ENCODE results near the gene UGT1A6. TPM values are rescaled to one million over a fixed set of nuclear protein-coding genes. Genes with fewer than 3 reads are reported as not detected.

UGT1A6 gene
- total RNA-seq, 4 donors from 2014 or later: 0.82 TPM; not detected in 3

GRCh38 chr2:233799716-233800115, 107.0 kb downstream of the UGT1A6 start:
- ATAC-seq (ENCODE audit: low FRiP score): no peak
- no peak for DNase-seq (ENCODE audit: low spot score)
- TF ChIP-seq, protein P1, sequence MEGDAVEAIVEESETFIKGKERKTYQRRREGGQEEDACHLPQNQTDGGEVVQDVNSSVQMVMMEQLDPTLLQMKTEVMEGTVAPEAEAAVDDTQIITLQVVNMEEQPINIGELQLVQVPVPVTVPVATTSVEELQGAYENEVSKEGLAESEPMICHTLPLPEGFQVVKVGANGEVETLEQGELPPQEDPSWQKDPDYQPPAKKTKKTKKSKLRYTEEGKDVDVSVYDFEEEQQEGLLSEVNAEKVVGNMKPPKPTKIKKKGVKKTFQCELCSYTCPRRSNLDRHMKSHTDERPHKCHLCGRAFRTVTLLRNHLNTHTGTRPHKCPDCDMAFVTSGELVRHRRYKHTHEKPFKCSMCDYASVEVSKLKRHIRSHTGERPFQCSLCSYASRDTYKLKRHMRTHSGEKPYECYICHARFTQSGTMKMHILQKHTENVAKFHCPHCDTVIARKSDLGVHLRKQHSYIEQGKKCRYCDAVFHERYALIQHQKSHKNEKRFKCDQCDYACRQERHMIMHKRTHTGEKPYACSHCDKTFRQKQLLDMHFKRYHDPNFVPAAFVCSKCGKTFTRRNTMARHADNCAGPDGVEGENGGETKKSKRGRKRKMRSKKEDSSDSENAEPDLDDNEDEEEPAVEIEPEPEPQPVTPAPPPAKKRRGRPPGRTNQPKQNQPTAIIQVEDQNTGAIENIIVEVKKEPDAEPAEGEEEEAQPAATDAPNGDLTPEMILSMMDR (IDR thresholded peaks at IDR 0.05): no peak

GRCh38 chr2:233800208-233800607, 107.5 kb downstream of the UGT1A6 start:
- no peak for ATAC-seq (ENCODE audit: low FRiP score)
- no peak for DNase-seq (ENCODE audit: low spot score)
- TF ChIP-seq, protein P1 (IDR thresholded peaks at IDR 0.05): no peak

GRCh38 chr2:233801357-233802131, 108.9 kb downstream of the UGT1A6 start:
- DNase-seq (ENCODE audit: low spot score): no peak
- ATAC-seq (ENCODE audit: low FRiP score): no peak
- TF ChIP-seq, protein P1 (IDR thresholded peaks at IDR 0.05): no peak

DNA sequence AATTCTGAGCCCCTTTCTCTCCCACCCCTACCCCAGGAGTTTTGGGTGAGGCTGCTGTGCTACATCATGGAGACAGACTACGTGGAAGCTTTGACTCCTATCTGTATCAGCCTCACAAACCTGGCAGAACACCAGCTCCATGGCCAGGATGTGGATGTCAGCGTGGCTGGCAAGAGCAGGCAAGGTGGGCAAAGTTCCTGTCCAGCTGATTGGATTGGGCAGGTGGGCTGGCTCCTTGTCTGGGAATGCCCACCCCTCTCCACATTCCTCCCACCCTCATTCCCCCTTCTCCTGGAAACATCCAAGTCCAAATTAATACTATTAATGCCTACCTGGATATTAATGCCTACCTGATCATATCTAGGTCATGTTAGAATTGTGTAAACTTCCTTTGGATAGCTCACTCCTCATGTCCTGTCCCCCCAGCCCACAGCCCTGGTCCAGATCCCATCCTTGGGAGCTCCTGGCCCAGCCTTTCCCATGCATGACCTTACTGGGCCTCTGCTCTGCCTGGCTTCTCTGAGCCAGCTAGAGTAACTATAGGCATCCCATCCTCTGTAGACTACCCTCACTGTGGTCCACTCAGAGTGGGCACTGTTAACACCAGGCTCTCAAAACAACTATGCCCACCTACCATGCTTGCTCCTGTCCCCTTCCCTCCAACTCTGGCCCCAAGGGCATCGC, 109.6 kb downstream of the UGT1A6 start:
- no peak for DNase-seq (ENCODE audit: low spot score)
- TF ChIP-seq, protein P1 (IDR thresholded peaks at IDR 0.05): no peak
- no peak for ATAC-seq (ENCODE audit: low FRiP score)

- TF ChIP-seq, protein P1 (IDR thresholded peaks at IDR 0.05): no peak
- ATAC-seq (ENCODE audit: low FRiP score) (no peak), DNase-seq (ENCODE audit: low spot score) (no peak)
Observed at GRCh38 chr2:233803292-233803911, 110.7 kb downstream of the UGT1A6 start.

DNA sequence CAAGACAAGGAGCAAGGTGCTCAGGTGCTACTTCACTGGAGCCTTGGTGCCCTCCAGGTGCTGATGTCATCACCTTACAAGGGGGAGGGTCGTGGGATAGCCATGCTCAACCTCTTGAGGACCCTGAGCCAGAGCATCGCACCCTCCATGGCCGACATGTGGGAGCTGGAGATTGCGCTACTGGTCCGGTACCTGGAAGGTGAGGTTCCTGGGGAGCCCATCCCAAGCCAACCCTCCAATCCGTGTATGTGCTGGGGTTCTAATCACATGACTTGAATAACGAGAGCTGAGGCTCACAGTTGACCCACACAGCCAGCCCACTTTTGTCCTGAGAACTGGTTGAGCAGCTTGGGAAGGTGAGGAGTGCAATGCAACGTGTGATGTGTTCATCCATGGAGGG, 111.3 kb downstream of the UGT1A6 start:
- DNase-seq (ENCODE audit: low spot score) (no peak), ATAC-seq (ENCODE audit: low FRiP score) (no peak)
- TF ChIP-seq, protein P1 (IDR thresholded peaks at IDR 0.05): no peak

All from omental fat pad (tissue), 4 donors.